HepG2 (cell line): ENCODE results near the gene R3HDM1. TPM values are rescaled to one million over a fixed set of nuclear protein-coding genes. Genes with fewer than 3 reads are reported as not detected.

Experiments used
- CERS6 ChIP-seq: sonication (generic); formaldehyde crosslinking; IDR thresholded peaks from 2 replicates; pipeline ENCODE4 v1.5.0; 2020; ENCODE audit warnings: missing genetic modification reagents
- CREB3 ChIP-seq: sonication (generic); formaldehyde crosslinking; IDR thresholded peaks from 2 replicates; pipeline ENCODE4 v1.5.0; 2020; ENCODE audit warnings: missing genetic modification reagents
- ETV5 ChIP-seq: IDR thresholded peaks from 2 replicates; pipeline ENCODE4 v1.6.1; 2018; ENCODE audit warnings: missing biosample characterization, missing genetic modification reagents, inconsistent platforms, borderline replicate concordance
- FOXO1 ChIP-seq: sonication (generic); formaldehyde crosslinking; IDR thresholded peaks from 2 replicates; pipeline ENCODE4 v1.4.0; 2020; ENCODE audit warnings: missing genetic modification reagents
- GTF3A ChIP-seq: sonication (generic); formaldehyde crosslinking; conservative IDR thresholded peaks from 2 replicates; pipeline ENCODE4 v1.4.0; 2020; ENCODE audit warnings: mild to moderate bottlenecking, missing genetic modification reagents
- IRF2 ChIP-seq: IDR thresholded peaks from 2 replicates; pipeline ENCODE4 v1.6.1; 2018; ENCODE audit warnings: missing genetic modification reagents, missing compliant biosample characterization
- NFKB2 ChIP-seq: sonication (generic); formaldehyde crosslinking; IDR thresholded peaks from 2 replicates; pipeline ENCODE4 v1.4.0; 2020; ENCODE audit warnings: missing genetic modification reagents, borderline replicate concordance
- NPAS2 ChIP-seq: sonication (generic); formaldehyde crosslinking; IDR thresholded peaks from 2 replicates; pipeline ENCODE4 v1.8.0; 2022; ENCODE audit warnings: mild to moderate bottlenecking, missing genetic modification reagents, borderline replicate concordance
- PITX1 ChIP-seq: sonication (generic); formaldehyde crosslinking; IDR thresholded peaks from 2 replicates; pipeline ENCODE4 v1.5.1; 2020; ENCODE audit warnings: mild to moderate bottlenecking, missing genetic modification reagents
- SOX5 ChIP-seq: IDR thresholded peaks from 2 replicates; pipeline ENCODE4 v1.6.1; 2016; ENCODE audit warnings: borderline replicate concordance
- STAT5B ChIP-seq: sonication (generic); formaldehyde crosslinking; IDR thresholded peaks from 2 replicates; pipeline ENCODE4 v1.4.0; 2020; ENCODE audit warnings: missing genetic modification reagents
- THYN1 ChIP-seq: sonication (generic); formaldehyde crosslinking; IDR thresholded peaks from 2 replicates; pipeline ENCODE4 v1.8.1; 2023; ENCODE audit warnings: low read depth, mild to moderate bottlenecking, moderate library complexity, missing genetic modification reagents, borderline replicate concordance
- ZFP90 ChIP-seq: sonication (generic); formaldehyde crosslinking; IDR thresholded peaks from 2 replicates; pipeline ENCODE4 v1.8.0; 2022; ENCODE audit warnings: missing genetic modification reagents, mild to moderate bottlenecking, inconsistent platforms, borderline replicate concordance
- ZKSCAN8 ChIP-seq: IDR thresholded peaks from 2 replicates; pipeline ENCODE4 v1.6.1; 2016; ENCODE audit warnings: borderline replicate concordance, missing genetic modification reagents, missing compliant biosample characterization
- ZNF160 ChIP-seq: sonication (generic); formaldehyde crosslinking; IDR thresholded peaks from 2 replicates; pipeline ENCODE4 v1.8.0; 2022; ENCODE audit warnings: mild to moderate bottlenecking, inconsistent platforms, missing genetic modification reagents
- ZNF496 ChIP-seq: sonication (generic); formaldehyde crosslinking; IDR thresholded peaks from 2 replicates; pipeline ENCODE4 v1.8.1; 2023; ENCODE audit warnings: mild to moderate bottlenecking, moderate library complexity, missing genetic modification reagents; ENCODE audit not compliant: insufficient replicate concordance
- ZNF503 ChIP-seq: sonication (generic); formaldehyde crosslinking; IDR thresholded peaks from 2 replicates; pipeline ENCODE4 v1.4.0; 2020; ENCODE audit warnings: missing genetic modification reagents
- ZNF556 ChIP-seq: sonication (generic); formaldehyde crosslinking; IDR thresholded peaks from 2 replicates; pipeline ENCODE4 v1.4.0; 2020; ENCODE audit warnings: mild to moderate bottlenecking, missing genetic modification reagents, borderline replicate concordance
- ZNF616 ChIP-seq: sonication (generic); formaldehyde crosslinking; IDR thresholded peaks from 2 replicates; pipeline ENCODE4 v1.5.0; 2020; ENCODE audit warnings: low read depth, mild to moderate bottlenecking, missing genetic modification reagents
- ZNF772 ChIP-seq: sonication (generic); formaldehyde crosslinking; IDR thresholded peaks from 2 replicates; pipeline ENCODE4 v1.5.0; 2020; ENCODE audit warnings: mild to moderate bottlenecking, missing genetic modification reagents
- ZNF773 ChIP-seq: sonication (generic); formaldehyde crosslinking; IDR thresholded peaks from 2 replicates; pipeline ENCODE4 v1.4.0; 2020; ENCODE audit warnings: missing genetic modification reagents, borderline replicate concordance
- ZNF891 ChIP-seq: sonication (generic); formaldehyde crosslinking; IDR thresholded peaks from 2 replicates; pipeline ENCODE4 v1.5.0; 2020; ENCODE audit warnings: mild to moderate bottlenecking, missing genetic modification reagents
- polyA plus RNA-seq, 8 experiments: library from polyadenylated mRNA; depleted of rRNA in 3 of 8; stranded (reverse) in 7 of 8; unstranded in 1 of 8; fragments of >200 nt; fragmentation: Illumina TruSeq in 4 of 8; extraction: Trizol in 4 of 8; gene quantifications; 2 replicates each; pipeline versions ENCODE4 v1.2.1 to v1.2.3, GENCODE V29; 2011 to 2016; ENCODE audit warnings: low read depth in 4 of 8, missing spikeins in 1 of 8, mixed read lengths in 1 of 8; ENCODE audit not compliant: insufficient read depth in 1 of 8
- total RNA-seq, 5 experiments: library from RNA; depleted of rRNA; stranded (reverse); fragments of >200 nt; fragmentation: Illumina TruSeq; extraction: Trizol; gene quantifications; 2 replicates each; pipeline ENCODE4 v1.2.3, GENCODE V29; 2016; ENCODE audit warnings: low read depth in 1 of 5
- TF ChIP-seq, protein P1 (sequence below): sonication (generic); formaldehyde crosslinking; IDR thresholded peaks from 2 replicates; pipeline ENCODE4 v1.4.0; 2020; ENCODE audit warnings: missing genetic modification reagents

R3HDM1 gene
- total and polyA plus RNA-seq, 2 of the 13 experiments (the other 11 are each of a cell fraction or from before 2014, with no cell fraction given) = 15.7 to 54.3 TPM

- TF ChIP-seq ZNF503 (CRISPR knock-in tag) (peak; percentile 58; the same call in 1 of the 2 replicates), ZNF891 (peak; percentile 81; the same call in 1 of the 2 replicates), ZNF772 (CRISPR knock-in tag) (peak; percentile 75), THYN1 (CRISPR knock-in tag) (no peak), CERS6 (CRISPR knock-in tag) (peak; percentile 81; the same call in 1 of the 2 replicates), ZNF496 (CRISPR knock-in tag) (no peak), ZNF616 (CRISPR knock-in tag) (peak; percentile 80; the same call in 1 of the 2 replicates), SOX5 (peak; percentile 24; the same call in 1 of the 2 replicates), NFKB2 (CRISPR knock-in tag) (peak; percentile 95; the same call in 1 of the 2 replicates), STAT5B (CRISPR knock-in tag) (no peak), ZNF160 (peak; percentile 91), ZNF773 (CRISPR knock-in tag) (peak; percentile 80; the same call in 1 of the 2 replicates), NPAS2 (CRISPR knock-in tag) (no peak), ZKSCAN8 (CRISPR knock-in tag) (no peak; the same call in 1 of the 2 replicates), GTF3A (no peak), ZFP90 (CRISPR knock-in tag) (peak; percentile 70; the same call in 1 of the 2 replicates), FOXO1 (CRISPR knock-in tag) (no peak; the same call in 1 of the 2 replicates), ZNF556 (CRISPR knock-in tag) (peak; percentile 67; the same call in 1 of the 2 replicates), PITX1 (peak; percentile 48), IRF2 (CRISPR knock-in tag) (peak; percentile 94), ETV5 (peak; percentile 76), CREB3 (peak; percentile 86; the same call in 1 of the 2 replicates)
- TF ChIP-seq, protein P1, sequence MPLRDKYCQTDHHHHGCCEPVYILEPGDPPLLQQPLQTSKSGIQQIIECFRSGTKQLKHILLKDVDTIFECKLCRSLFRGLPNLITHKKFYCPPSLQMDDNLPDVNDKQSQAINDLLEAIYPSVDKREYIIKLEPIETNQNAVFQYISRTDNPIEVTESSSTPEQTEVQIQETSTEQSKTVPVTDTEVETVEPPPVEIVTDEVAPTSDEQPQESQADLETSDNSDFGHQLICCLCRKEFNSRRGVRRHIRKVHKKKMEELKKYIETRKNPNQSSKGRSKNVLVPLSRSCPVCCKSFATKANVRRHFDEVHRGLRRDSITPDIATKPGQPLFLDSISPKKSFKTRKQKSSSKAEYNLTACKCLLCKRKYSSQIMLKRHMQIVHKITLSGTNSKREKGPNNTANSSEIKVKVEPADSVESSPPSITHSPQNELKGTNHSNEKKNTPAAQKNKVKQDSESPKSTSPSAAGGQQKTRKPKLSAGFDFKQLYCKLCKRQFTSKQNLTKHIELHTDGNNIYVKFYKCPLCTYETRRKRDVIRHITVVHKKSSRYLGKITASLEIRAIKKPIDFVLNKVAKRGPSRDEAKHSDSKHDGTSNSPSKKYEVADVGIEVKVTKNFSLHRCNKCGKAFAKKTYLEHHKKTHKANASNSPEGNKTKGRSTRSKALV (CRISPR knock-in tag) = peak; percentile 86
These were observed 210.4 kb downstream of the R3HDM1 start, which contains the start of gene UBXN4 (continued) for GRCh38 chr2:135741395-135742324.
